Natural killer cell (primary cell): Measurements from ENCODE around the gene ROBO4. TPM values are rescaled to one million over a fixed set of nuclear protein-coding genes. Genes with fewer than 3 reads are reported as not detected.

ENCODE experiments used
- ATAC-seq, 3 donors: fragments of 150-1000 bp in 2 of 3; fragments of 200-7000 bp in 1 of 3; cut with Tn5 transposase; 1 replicate in 1 of 3; 2 replicates in 2 of 3; pipeline ENCODE4 v1.10.0; 2021; ENCODE audit warnings: mild to moderate bottlenecking in 2 of 3, moderate library complexity in 2 of 3
- DNase-seq, 2 donors: peaks; one replicate each; pipeline versions ENCODE4 v3.0.0 to v3.0.0-alpha.2; 2013 to 2021; ENCODE audit warnings: mixed read lengths in 1 of 2
- H3K27ac ChIP-seq: one replicate; pipeline ENCODE4 v1.5.1; 2013; ENCODE audit warnings: mild to moderate bottlenecking, low read length
- H3K27me3 ChIP-seq: one replicate; pipeline ENCODE4 v1.6.1; 2013; ENCODE audit warnings: low read length; ENCODE audit not compliant: control insufficient read depth, insufficient read depth
- H3K36me3 ChIP-seq: one replicate; pipeline ENCODE4 v1.6.1; 2013; ENCODE audit warnings: low read length; ENCODE audit not compliant: control insufficient read depth, insufficient read depth
- H3K4me1 ChIP-seq: one replicate; pipeline ENCODE4 v1.6.1; 2013; ENCODE audit warnings: low read length; ENCODE audit not compliant: control insufficient read depth, insufficient read depth
- H3K4me3 ChIP-seq: one replicate; pipeline ENCODE4 v1.5.1; 2013; ENCODE audit warnings: low read length
- H3K9me3 ChIP-seq: one replicate; pipeline ENCODE4 v1.6.1; 2013; ENCODE audit warnings: low read length; ENCODE audit not compliant: control insufficient read depth, insufficient read depth
- H3K27ac Mint-ChIP-seq, 2 donors: one replicate each; pipeline ENCODE4 v1.8.0; 2022; ENCODE audit warnings: mild to moderate bottlenecking in 2 of 2, mixed read lengths in 2 of 2, moderate library complexity in 1 of 2
- H3K27me3 Mint-ChIP-seq, 2 donors: one replicate each; pipeline ENCODE4 v1.8.0; 2022; ENCODE audit warnings: low read depth in 2 of 2, mixed read lengths in 2 of 2
- H3K36me3 Mint-ChIP-seq: one replicate; pipeline ENCODE4 v1.8.0; 2022; ENCODE audit warnings: mixed read lengths
- H3K4me1 Mint-ChIP-seq, 2 donors: one replicate each; pipeline ENCODE4 v1.8.0; 2022; ENCODE audit warnings: mixed read lengths in 2 of 2
- H3K4me3 Mint-ChIP-seq: one replicate; pipeline ENCODE4 v1.8.0; 2022; ENCODE audit warnings: mild to moderate bottlenecking, moderate library complexity, mixed read lengths
- H3K9me3 Mint-ChIP-seq, 2 donors: one replicate each; pipeline ENCODE4 v1.8.0; 2022; ENCODE audit warnings: mixed read lengths in 2 of 2
- CTCF ChIP-seq: fragments of 200-600 bp; IDR thresholded peaks from one replicate; pipeline ENCODE4 v1.8.0; 2022; ENCODE audit warnings: antibody characterized with exemption
- WGBS: methylation state at CpG from one replicate; pipeline ENCODE4 v1.1.7; 2013; ENCODE audit warnings: missing lambda C conversion rate; ENCODE audit not compliant: insufficient coverage; 5-methylcytosine and 5-hydroxymethylcytosine counted together
- intact Hi-C: fragments of 100-400 bp; cut with micrococcal nuclease; formaldehyde crosslinking; loops from one replicate; pipeline ENCODE4 v1.14.2; 2022
- total RNA-seq, 4 donors: library from RNA; stranded (reverse); fragments of 120-200 nt in 1 of 4; gene quantifications; one replicate each; pipeline versions ENCODE4 v1.2.3 to v1.2.4, GENCODE V29; 2013 to 2022

ROBO4 gene
- total RNA-seq, 3 donors from 2014 or later (not counting 1 experiment from before 2014, with no cell fraction given) = not detected

- Mint-ChIP-seq H3K4me3 (no peak overlapping the region), H3K4me1 (peaks cover 0 to 9% of the 10 kb centered on the region in 2 donors), H3K27me3 (peaks cover 24 to 41% of the 10 kb centered on the region in 2 donors), H3K36me3 (no peaks in the 10 kb centered on the region), H3K9me3 (no peaks in the 10 kb centered on the region), H3K27ac (no peak overlapping the region)
- Histone ChIP-seq H3K36me3 (no peaks in the 10 kb centered on the region), H3K27me3 (peaks cover 5% of the 10 kb centered on the region), H3K4me1 (peaks cover 5% of the 10 kb centered on the region), H3K9me3 (no peaks in the 10 kb centered on the region), H3K27ac (no peak overlapping the region), H3K4me3 (no peak overlapping the region)
- no peak for TF ChIP-seq CTCF
- no peak for DNase-seq
- intact Hi-C loops = no loop called here
- ATAC-seq = no peak
- WGBS = 79% methylated on average over 6 of the region's 6 CpGs
Observed at GRCh38 chr11:124899383-124900145, 1.9 kb upstream of the ROBO4 start.

GRCh38 chr11:124898711-124899110 lies 1.0 kb upstream of the ROBO4 start:
- DNase-seq (no peak), ATAC-seq (no peak)
- WGBS = 74% methylated on average over 5 of the region's 5 CpGs
- H3K27ac ChIP-seq = no peak overlapping the region
- no peak for TF ChIP-seq CTCF
- H3K9me3 ChIP-seq = no peaks in the 10 kb centered on the region
- Mint-ChIP-seq H3K27ac (no peak overlapping the region), H3K27me3 (peaks cover 20 to 36% of the 10 kb centered on the region in 2 donors), H3K36me3 (no peaks in the 10 kb centered on the region), H3K4me1 (peaks cover 0 to 9% of the 10 kb centered on the region in 2 donors), H3K4me3 (no peak overlapping the region), H3K9me3 (no peaks in the 10 kb centered on the region)
- peaks cover 5% of the 10 kb centered on the region for H3K27me3 ChIP-seq
- no peaks in the 10 kb centered on the region for H3K36me3 ChIP-seq
- H3K4me1 ChIP-seq = peaks cover 5% of the 10 kb centered on the region
- no peak overlapping the region for H3K4me3 ChIP-seq
- intact Hi-C loops = no loop called here

- no peaks in the 10 kb centered on the region for H3K9me3 Mint-ChIP-seq
- H3K27me3 Mint-ChIP-seq = peaks cover 18 to 33% of the 10 kb centered on the region in 2 donors
- Histone ChIP-seq H3K9me3 (no peaks in the 10 kb centered on the region), H3K36me3 (no peaks in the 10 kb centered on the region), H3K27ac (no peak overlapping the region), H3K4me3 (no peak overlapping the region), H3K27me3 (peaks cover 5% of the 10 kb centered on the region), H3K4me1 (peaks cover 5% of the 10 kb centered on the region)
- H3K4me1 Mint-ChIP-seq = peaks cover 0 to 9% of the 10 kb centered on the region in 2 donors
- H3K27ac Mint-ChIP-seq = no peak overlapping the region
- DNase-seq (no peak), ATAC-seq (no peak)
- no peaks in the 10 kb centered on the region for H3K36me3 Mint-ChIP-seq
- intact Hi-C loops = no loop called here
- H3K4me3 Mint-ChIP-seq = no peak overlapping the region
- 74% methylated on average over 2 of the region's 3 CpGs for WGBS
- TF ChIP-seq CTCF = no peak
Observed at GRCh38 chr11:124898263-124898680, 607 bp upstream of the ROBO4 start.
